ACC112 (cell line): Measurements from ENCODE around the gene PA2G4.
A peak's percentile ranks its signal among the peaks of the same experiment; 100 is the strongest.

Experiments
- H2AFZ ChIP-seq: fragments of 200-600 bp; sonication (generic); one replicate; pipeline ENCODE4 v1.6.0; 2017; ENCODE audit warnings: antibody characterized with exemption, low read length; ENCODE audit not compliant: unreplicated experiment
- H3K27ac ChIP-seq: fragments of 200-600 bp; sonication (generic); 2 replicates; pipeline ENCODE4 v1.5.1; 2014; ENCODE audit warnings: low read depth, mild to moderate bottlenecking, antibody characterized with exemption, low read length, moderate library complexity
- H3K27me3 ChIP-seq: fragments of 200-600 bp; sonication (generic); 2 replicates; pipeline ENCODE4 v1.6.1; 2014; ENCODE audit warnings: mild to moderate bottlenecking, antibody characterized with exemption, low read length, moderate library complexity, mixed read lengths; ENCODE audit not compliant: insufficient read depth
- H3K36me3 ChIP-seq: fragments of 200-600 bp; sonication (generic); 2 replicates; pipeline ENCODE4 v1.6.1; 2016; ENCODE audit warnings: mild to moderate bottlenecking, antibody characterized with exemption, low read length, moderate library complexity, mixed read lengths; ENCODE audit not compliant: insufficient read depth
- H3K4me1 ChIP-seq: fragments of 200-600 bp; sonication (generic); one replicate; pipeline ENCODE4 v1.6.1; 2016; ENCODE audit warnings: low read length, mixed read lengths; ENCODE audit not compliant: insufficient read depth, unreplicated experiment, control insufficient read depth
- H3K4me3 ChIP-seq: fragments of 200-600 bp; sonication (generic); 2 replicates; pipeline ENCODE4 v1.5.1; 2014; ENCODE audit warnings: mild to moderate bottlenecking, low read depth, low read length
- H3K79me2 ChIP-seq: fragments of 200-600 bp; sonication (generic); one replicate; pipeline ENCODE4 v1.6.0; 2016; ENCODE audit warnings: low read length; ENCODE audit not compliant: control insufficient read depth, unreplicated experiment, insufficient read depth

The PA2G4 gene

DNA sequence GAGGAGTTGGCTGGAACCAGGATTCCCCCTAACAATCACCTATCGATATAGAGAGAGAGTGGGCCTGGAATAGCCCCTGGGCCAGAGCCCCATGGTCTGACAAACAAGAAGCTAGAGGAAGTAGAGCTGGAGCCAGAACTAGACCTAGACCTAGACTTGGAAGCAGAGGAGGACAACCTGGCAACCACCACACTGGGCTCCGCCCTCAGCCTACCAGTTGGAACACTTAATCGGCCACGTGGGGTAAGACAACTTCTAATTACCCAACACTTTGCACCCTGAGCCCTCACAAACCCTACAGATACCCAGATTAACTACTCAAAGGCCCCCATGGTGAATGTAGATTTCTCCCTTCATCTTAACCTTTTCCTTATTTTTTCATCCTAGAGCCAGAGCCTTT lies 4.6 kb upstream of the PA2G4 start:
- no peak overlapping the region for H3K4me3 ChIP-seq
- H3K27ac ChIP-seq, result no peak overlapping the region
- peaks cover 19% of the 10 kb centered on the region for H3K27me3 ChIP-seq
- H3K79me2 ChIP-seq, result peaks cover 5% of the 10 kb centered on the region
- H3K36me3 ChIP-seq, result no peaks in the 10 kb centered on the region
- H3K4me1 ChIP-seq, result peaks cover 8% of the 10 kb centered on the region
- no peak overlapping the region for H2AFZ ChIP-seq

DNA sequence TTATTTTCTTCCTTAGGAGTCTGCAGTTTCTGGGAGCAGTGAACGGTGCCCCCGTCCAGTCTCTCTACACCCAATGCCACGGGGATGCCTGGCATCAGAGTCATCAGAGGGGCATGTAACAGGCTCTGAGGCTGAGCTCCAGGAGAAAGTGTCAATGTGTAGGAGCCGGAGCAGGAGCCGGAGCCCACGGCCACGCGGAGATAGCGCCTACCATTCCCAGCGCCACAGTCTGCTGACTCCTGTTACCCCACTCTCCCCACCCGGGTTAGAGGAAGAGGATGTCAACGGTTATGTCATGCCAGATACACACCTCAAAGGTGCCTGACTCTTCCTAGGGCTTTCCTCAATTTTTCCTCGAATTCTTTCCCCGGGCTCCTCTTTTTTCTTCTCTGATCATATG lies 3.3 kb upstream of the PA2G4 start:
- Histone ChIP-seq H2AFZ (no peak overlapping the region), H3K36me3 (no peaks in the 10 kb centered on the region), H3K79me2 (peaks cover 17% of the 10 kb centered on the region), H3K27me3 (peaks cover 7% of the 10 kb centered on the region), H3K27ac (no peak overlapping the region), H3K4me3 (no peak overlapping the region), H3K4me1 (peaks cover 12% of the 10 kb centered on the region)

DNA sequence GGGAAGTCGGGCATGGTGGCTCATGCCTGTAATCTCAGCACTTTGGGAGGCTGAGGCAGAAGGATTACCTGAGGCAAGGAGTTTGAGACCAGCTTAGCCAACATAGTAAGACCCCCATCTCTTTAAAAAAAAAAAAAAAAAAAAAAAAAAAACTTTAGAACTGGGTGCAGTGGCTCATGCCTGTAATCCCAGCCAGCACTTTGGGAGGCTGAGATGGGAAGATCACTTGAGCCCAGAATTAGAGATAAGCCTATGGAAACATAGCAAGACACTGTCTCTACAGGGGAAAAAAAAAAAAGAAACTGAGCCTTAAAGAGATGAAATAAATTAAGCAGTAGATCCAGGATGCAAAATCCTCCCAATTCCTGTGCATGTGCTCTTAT lies 1.7 kb upstream of the PA2G4 start:
- peaks cover 34% of the 10 kb centered on the region for H3K79me2 ChIP-seq
- H3K27me3 ChIP-seq, result no peaks in the 10 kb centered on the region; the same call in 1 of the 2 replicates
- peak overlapping the region; percentile 87; the same call in 1 of the 2 replicates for H3K4me3 ChIP-seq
- peaks cover 11% of the 10 kb centered on the region; the same call in 1 of the 2 replicates for H3K36me3 ChIP-seq
- H3K4me1 ChIP-seq, result peaks cover 18% of the 10 kb centered on the region
- no peak overlapping the region for H3K27ac ChIP-seq
- no peak overlapping the region for H2AFZ ChIP-seq

DNA sequence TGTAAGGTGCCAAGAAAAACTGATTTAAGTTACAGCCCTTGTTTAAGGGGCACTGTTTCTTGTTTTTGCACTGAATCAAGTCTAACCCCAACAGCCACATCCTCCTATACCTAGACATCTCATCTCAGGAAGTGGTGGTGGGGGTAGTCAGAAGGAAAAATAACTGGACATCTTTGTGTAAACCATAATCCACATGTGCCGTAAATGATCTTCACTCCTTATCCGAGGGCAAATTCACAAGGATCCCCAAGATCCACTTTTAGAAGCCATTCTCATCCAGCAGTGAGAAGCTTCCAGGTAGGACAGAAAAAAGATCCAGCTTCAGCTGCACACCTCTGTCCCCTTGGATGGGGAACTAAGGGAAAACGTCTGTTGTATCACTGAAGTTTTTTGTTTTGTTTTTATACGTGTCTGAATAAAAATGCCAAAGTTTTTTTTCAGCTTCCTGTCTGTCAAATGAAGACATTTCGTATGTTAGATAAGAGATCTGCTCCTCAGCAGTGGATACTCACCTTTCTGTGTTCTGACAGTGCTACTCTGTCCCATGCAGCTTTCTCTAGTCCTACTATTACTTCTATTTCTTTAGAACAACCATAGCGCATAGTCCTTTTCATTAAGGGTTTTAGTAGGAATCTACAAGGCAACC lies 1.2 kb upstream of the PA2G4 start:
- Histone ChIP-seq H3K79me2 (peaks cover 35% of the 10 kb centered on the region), H3K4me3 (peak overlapping the region; percentile 87), H3K36me3 (peaks cover 14% of the 10 kb centered on the region), H2AFZ (peak overlapping the region; percentile 76), H3K4me1 (peaks cover 18% of the 10 kb centered on the region), H3K27me3 (no peaks in the 10 kb centered on the region; the same call in 1 of the 2 replicates), H3K27ac (no peak overlapping the region)

DNA sequence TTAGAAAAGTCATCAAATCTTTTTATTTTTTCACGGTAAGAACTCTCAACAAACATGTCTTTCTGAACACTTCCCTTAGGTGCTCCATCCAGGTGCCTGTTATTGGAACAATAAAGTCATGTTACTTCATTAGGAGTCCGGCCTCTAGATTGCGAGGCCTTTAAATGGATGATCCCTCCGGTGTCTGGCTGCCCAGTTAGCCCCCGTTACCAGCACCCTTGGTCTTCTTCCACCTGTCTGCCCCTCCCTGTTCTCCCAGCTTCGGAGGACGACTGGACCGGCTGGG lies 593 bp upstream of the PA2G4 start:
- peaks cover 18% of the 10 kb centered on the region for H3K4me1 ChIP-seq
- peaks cover 35% of the 10 kb centered on the region for H3K79me2 ChIP-seq
- no peaks in the 10 kb centered on the region for H3K27me3 ChIP-seq
- H2AFZ ChIP-seq, result peak overlapping the region; percentile 76
- H3K27ac ChIP-seq, result no peak overlapping the region
- H3K36me3 ChIP-seq, result peaks cover 19% of the 10 kb centered on the region
- H3K4me3 ChIP-seq, result peak overlapping the region; percentile 87

DNA sequence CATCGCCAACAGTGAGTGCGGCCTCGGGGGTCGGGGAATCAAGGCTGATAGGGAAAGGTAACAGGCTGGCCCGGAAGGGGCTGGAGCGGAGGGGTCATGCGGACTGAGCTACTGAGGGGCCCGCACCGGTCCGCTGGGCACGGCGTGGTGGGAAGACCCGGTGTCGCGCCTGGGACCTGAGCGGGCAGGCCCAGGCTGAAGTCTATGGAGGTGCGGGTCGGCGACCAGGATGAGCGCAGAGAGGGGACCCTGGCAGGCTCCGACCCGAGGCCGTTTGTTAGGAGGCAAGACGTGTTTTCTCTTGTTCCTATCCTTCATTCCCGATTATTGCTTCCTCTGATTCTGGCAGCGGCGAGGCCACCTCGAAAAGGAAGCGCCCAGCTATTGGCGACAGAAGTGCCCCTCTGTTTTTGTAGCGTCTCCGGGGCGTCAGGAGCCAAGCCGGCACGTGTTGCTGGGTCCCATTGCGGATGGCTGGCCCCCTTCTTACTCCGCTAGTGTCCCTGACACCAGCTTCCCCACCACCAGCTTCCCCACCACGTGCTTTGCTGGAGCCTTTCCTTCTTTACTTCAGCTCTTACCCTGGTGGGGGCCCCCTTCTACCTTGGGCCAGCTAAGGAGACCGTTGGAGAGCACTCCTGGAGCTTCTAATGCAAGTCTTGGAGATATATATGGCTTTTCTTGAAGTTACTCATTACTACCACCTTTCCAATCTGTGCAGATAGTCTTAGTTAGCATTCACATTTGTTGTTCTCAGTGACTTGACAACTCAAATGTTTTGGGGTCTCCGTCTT lies 653 bp downstream of the PA2G4 start:
- Histone ChIP-seq H3K79me2 (peaks cover 35% of the 10 kb centered on the region), H3K27me3 (no peaks in the 10 kb centered on the region), H3K27ac (peak overlapping the region; percentile 49), H3K4me3 (peak overlapping the region; percentile 87), H3K4me1 (peaks cover 18% of the 10 kb centered on the region), H3K36me3 (peaks cover 19% of the 10 kb centered on the region), H2AFZ (peak overlapping the region; percentile 84)

DNA sequence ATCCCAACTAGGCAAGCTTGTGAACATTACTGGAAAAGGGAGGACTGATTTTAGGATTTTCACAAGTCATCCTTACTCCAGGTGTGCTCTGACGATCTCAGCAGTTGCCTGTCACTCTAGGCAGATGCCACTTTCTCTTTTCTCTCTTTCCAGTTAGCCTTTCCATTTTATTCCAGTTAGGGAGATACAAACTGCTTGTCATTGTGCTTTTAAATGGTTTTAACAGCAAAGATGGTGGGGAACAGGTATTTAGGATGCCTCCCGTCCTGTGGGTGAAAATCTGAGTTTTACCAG lies 1.2 kb downstream of the PA2G4 start:
- Histone ChIP-seq H3K36me3 (peaks cover 23% of the 10 kb centered on the region), H3K27ac (peak overlapping the region; percentile 49; the same call in 1 of the 2 replicates), H3K79me2 (peaks cover 35% of the 10 kb centered on the region), H3K4me1 (peaks cover 18% of the 10 kb centered on the region), H2AFZ (no peak overlapping the region), H3K4me3 (peak overlapping the region; percentile 87), H3K27me3 (no peaks in the 10 kb centered on the region)

DNA sequence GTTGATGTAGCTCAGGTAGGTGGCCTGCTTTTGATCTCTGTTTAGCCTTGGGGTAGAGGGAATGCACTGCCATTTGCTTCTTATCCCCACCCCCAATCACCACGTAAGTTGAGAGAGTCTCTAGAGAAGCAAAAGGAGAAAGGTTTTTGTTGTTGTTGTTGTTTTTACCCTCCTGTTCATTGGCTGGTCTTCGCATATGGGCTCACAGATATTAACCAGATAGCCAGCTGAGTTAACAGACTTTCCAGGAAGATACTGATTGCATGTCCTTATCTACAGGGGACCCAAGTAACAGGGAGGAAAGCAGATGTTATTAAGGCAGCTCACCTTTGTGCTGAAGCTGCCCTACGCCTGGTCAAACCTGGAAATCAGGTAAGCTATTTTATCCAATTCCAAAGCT lies 2.9 kb downstream of the PA2G4 start:
- Histone ChIP-seq H3K36me3 (peaks cover 35% of the 10 kb centered on the region), H3K79me2 (peaks cover 35% of the 10 kb centered on the region), H3K4me1 (peaks cover 18% of the 10 kb centered on the region), H3K27me3 (no peaks in the 10 kb centered on the region), H2AFZ (no peak overlapping the region), H3K27ac (no peak overlapping the region), H3K4me3 (no peak overlapping the region)

DNA sequence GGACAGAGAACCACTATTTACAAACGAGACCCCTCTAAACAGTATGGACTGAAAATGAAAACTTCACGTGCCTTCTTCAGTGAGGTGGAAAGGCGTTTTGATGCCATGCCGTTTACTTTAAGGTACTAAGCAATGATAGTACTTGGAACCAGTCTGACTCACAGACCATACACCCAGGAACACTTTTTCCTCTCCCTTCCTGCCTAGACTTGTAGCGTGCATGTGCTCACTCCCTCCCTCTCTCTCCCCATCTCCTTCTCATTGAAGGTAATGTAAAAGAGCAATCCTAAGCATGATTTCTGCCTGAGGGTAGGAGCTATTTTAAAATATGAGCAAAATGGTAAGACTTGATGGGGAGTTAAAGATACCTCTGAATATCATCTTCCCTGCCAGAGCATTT lies 6.2 kb downstream of the PA2G4 start:
- Histone ChIP-seq H3K79me2 (peaks cover 22% of the 10 kb centered on the region), H2AFZ (no peak overlapping the region), H3K27me3 (no peaks in the 10 kb centered on the region), H3K36me3 (peaks cover 41% of the 10 kb centered on the region), H3K27ac (no peak overlapping the region), H3K4me1 (peaks cover 16% of the 10 kb centered on the region), H3K4me3 (no peak overlapping the region)

DNA sequence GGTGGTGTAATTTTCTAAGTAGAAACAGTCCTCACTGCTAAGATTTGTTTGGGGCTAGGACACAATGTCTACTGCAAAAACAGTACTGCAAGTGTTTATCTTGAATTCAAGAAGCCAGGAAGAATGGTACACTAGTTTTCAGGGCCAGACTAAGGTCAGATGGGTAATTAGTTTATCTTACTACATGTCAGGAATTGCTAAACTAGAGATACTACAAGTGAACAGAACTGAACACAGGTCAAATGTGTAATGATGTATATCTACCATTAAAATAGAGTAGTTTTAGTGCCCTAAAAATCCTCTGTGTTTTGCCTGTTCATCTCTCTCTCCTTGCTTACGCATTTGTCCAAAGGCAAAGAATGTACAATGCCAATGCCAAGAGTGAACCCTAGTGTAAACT lies 9.7 kb downstream of the PA2G4 start:
- no peak overlapping the region for H3K4me3 ChIP-seq
- H3K36me3 ChIP-seq, result peaks cover 28% of the 10 kb centered on the region
- peaks cover 9% of the 10 kb centered on the region for H3K4me1 ChIP-seq
- H3K27ac ChIP-seq, result no peak overlapping the region
- H3K27me3 ChIP-seq, result no peaks in the 10 kb centered on the region
- H3K79me2 ChIP-seq, result peaks cover 13% of the 10 kb centered on the region
- H2AFZ ChIP-seq, result no peak overlapping the region

DNA sequence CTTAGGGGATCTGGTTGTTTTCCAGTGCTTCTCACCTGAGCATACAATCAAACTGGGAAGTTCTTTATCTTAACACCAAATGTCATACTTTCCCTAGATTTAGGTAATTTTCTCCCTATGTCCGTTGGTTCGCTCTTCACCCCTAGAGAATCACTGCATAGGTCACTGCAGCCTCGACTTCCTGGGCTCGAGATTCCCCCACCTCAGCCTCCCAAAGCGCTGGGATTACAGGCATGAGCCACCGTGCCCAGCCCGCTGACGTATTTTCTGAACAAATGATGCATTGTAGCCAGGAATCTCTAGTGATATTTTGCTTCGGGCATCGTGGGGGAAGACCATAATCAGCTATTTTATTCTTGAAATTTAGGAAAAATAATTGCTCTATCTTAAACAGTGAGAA lies 11.0 kb downstream of the PA2G4 start:
- Histone ChIP-seq H3K4me1 (peaks cover 20% of the 10 kb centered on the region), H2AFZ (peak overlapping the region; percentile 97), H3K36me3 (peaks cover 26% of the 10 kb centered on the region), H3K27ac (peak overlapping the region; percentile 94), H3K79me2 (peaks cover 14% of the 10 kb centered on the region), H3K4me3 (peak overlapping the region; percentile 93), H3K27me3 (no peaks in the 10 kb centered on the region)
